Upper lobe of left lung (tissue), 4 donors: ENCODE results near the gene LYPD6.

Source experiments
- POLR2A ChIP-seq, 4 donors: fragments of 450-650 bp; IDR thresholded peaks; one replicate each; pipeline ENCODE4 v1.5.1; 2016 to 2017; ENCODE audit warnings: antibody characterized with exemption in 4 of 4, mild to moderate bottlenecking in 2 of 4
- TF ChIP-seq, protein P1 (sequence below), 6 experiments: fragments of 450-650 bp in 4 of 6; fragments of 200-600 bp in 2 of 6; sonication (generic) in 2 of 6; IDR thresholded peaks; one replicate each; pipeline ENCODE4 v1.5.1; 2016 to 2019; ENCODE audit warnings: antibody characterized with exemption in 6 of 6

DNA sequence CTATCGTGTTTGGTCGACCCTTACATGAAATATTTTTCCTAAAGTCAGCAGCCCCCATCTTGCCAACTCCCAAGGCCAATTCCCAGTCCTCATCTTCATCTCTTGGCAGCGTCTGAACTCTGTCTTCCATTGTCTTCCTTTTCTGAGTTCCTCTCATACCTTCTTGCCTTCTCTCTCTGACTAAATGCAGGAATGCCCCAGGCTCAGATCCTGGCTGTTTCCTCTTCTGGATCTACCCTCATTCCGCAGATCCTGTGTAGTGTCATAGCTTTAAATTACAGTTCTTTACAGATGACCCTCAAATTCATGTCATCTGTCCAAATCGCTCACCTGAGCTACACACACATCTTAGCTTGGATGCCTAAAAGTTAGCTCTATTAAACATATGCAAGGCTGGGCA is 162.5 kb downstream of the LYPD6 start:
- TF ChIP-seq, protein P1, sequence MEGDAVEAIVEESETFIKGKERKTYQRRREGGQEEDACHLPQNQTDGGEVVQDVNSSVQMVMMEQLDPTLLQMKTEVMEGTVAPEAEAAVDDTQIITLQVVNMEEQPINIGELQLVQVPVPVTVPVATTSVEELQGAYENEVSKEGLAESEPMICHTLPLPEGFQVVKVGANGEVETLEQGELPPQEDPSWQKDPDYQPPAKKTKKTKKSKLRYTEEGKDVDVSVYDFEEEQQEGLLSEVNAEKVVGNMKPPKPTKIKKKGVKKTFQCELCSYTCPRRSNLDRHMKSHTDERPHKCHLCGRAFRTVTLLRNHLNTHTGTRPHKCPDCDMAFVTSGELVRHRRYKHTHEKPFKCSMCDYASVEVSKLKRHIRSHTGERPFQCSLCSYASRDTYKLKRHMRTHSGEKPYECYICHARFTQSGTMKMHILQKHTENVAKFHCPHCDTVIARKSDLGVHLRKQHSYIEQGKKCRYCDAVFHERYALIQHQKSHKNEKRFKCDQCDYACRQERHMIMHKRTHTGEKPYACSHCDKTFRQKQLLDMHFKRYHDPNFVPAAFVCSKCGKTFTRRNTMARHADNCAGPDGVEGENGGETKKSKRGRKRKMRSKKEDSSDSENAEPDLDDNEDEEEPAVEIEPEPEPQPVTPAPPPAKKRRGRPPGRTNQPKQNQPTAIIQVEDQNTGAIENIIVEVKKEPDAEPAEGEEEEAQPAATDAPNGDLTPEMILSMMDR (IDR thresholded peaks at IDR 0.05): no peak
- no peak for TF ChIP-seq POLR2A (IDR thresholded peaks at IDR 0.05)
